ENCODE measurements around the gene HKDC1. TPM values are rescaled to one million over a fixed set of nuclear protein-coding genes. Genes with fewer than 3 reads are reported as not detected.
A peak's percentile ranks its signal among the peaks of the same experiment; 100 is the strongest.
"Not testable (repeated sequence)": the region's sequence is repeated elsewhere in the genome, so short reads cannot be mapped to it uniquely, and the experiment has no call there.

Gene HKDC1
- total and polyA plus RNA-seq, 5 donors from 2014 or later: 2.2 to 11.1 (median 4.4) TPM

GRCh38 chr10:69307434-69307833 lies 87.3 kb downstream of the HKDC1 start:
- Mint-ChIP-seq H3K36me3 (no peaks in the 10 kb centered on the region), H3K27me3 (peaks cover 7% of the 10 kb centered on the region), H3K27ac (no peak overlapping the region), H3K9me3 (peaks cover 0 to 1% (median 0%) of the 10 kb centered on the region in 7 donors), H3K4me1 (peaks cover 0 to 2% (median 0%) of the 10 kb centered on the region in 4 donors), H3K4me3 (no peak overlapping the region)
- no peak overlapping the region for H3K4me3 ChIP-seq (ENCODE audit: low read depth, low read length)
- DNase-seq (no peak), ATAC-seq (ENCODE audit: low read depth in 2 of 2) (no peak)
- H3K27ac ChIP-seq (ENCODE audit: insufficient read depth, low read length, poor library complexity, severe bottlenecking): no peak overlapping the region
- no peaks in the 10 kb centered on the region for H3K4me1 ChIP-seq (ENCODE audit: control insufficient read depth, insufficient read depth, low read length, poor library complexity, severe bottlenecking)
- no peaks in the 10 kb centered on the region for H3K27me3 ChIP-seq (ENCODE audit: control insufficient read depth, insufficient read depth, low read length)
- no peaks in the 10 kb centered on the region for H3K9me3 ChIP-seq (ENCODE audit: control insufficient read depth in 2 of 2, low read length in 2 of 2)
- no peaks in the 10 kb centered on the region for H3K36me3 ChIP-seq (ENCODE audit: control insufficient read depth, insufficient read depth, low read length)

GRCh38 chr10:69308304-69308703 lies 88.2 kb downstream of the HKDC1 start:
- not testable (repeated sequence) for ATAC-seq (ENCODE audit: low read depth in 2 of 2); DNase-seq; H3K4me1 ChIP-seq (ENCODE audit: control insufficient read depth, insufficient read depth, low read length, poor library complexity, severe bottlenecking); H3K9me3 ChIP-seq (ENCODE audit: control insufficient read depth in 2 of 2, low read length in 2 of 2); H3K9me3 Mint-ChIP-seq; H3K36me3 ChIP-seq (ENCODE audit: control insufficient read depth, insufficient read depth, low read length); H3K27me3 ChIP-seq (ENCODE audit: control insufficient read depth, insufficient read depth, low read length); H3K4me3 ChIP-seq (ENCODE audit: low read depth, low read length); H3K36me3 Mint-ChIP-seq; H3K27ac ChIP-seq (ENCODE audit: insufficient read depth, low read length, poor library complexity, severe bottlenecking); H3K27me3 Mint-ChIP-seq; H3K4me1 Mint-ChIP-seq; H3K27ac Mint-ChIP-seq
- peak overlapping the region in 1 of 4 donors; percentile 25 for H3K4me3 Mint-ChIP-seq

- H3K27ac Mint-ChIP-seq: peak overlapping the region in 2 of 3 donors; percentile 6 to 50
- peak overlapping the region in 1 of 4 donors; percentile 6 for H3K4me3 Mint-ChIP-seq
- peaks cover 0 to 1% (median 0%) of the 10 kb centered on the region in 7 donors for H3K9me3 Mint-ChIP-seq
- no peaks in the 10 kb centered on the region for H3K36me3 ChIP-seq (ENCODE audit: control insufficient read depth, insufficient read depth, low read length)
- H3K9me3 ChIP-seq (ENCODE audit: control insufficient read depth in 2 of 2, low read length in 2 of 2): no peaks in the 10 kb centered on the region
- no peak overlapping the region for H3K4me3 ChIP-seq (ENCODE audit: low read depth, low read length)
- no peaks in the 10 kb centered on the region for H3K27me3 Mint-ChIP-seq
- no peaks in the 10 kb centered on the region for H3K27me3 ChIP-seq (ENCODE audit: control insufficient read depth, insufficient read depth, low read length)
- no peak overlapping the region for H3K27ac ChIP-seq (ENCODE audit: insufficient read depth, low read length, poor library complexity, severe bottlenecking)
- H3K4me1 ChIP-seq (ENCODE audit: control insufficient read depth, insufficient read depth, low read length, poor library complexity, severe bottlenecking): no peaks in the 10 kb centered on the region
- H3K36me3 Mint-ChIP-seq: no peaks in the 10 kb centered on the region
- no peaks in the 10 kb centered on the region for H3K4me1 Mint-ChIP-seq
- no peak for DNase-seq
- no peak for ATAC-seq (ENCODE audit: low read depth in 2 of 2)
Measured at GRCh38 chr10:69311309-69311708, 91.2 kb downstream of the HKDC1 start.

GRCh38 chr10:69312528-69312927 lies 92.4 kb downstream of the HKDC1 start:
- peaks cover 0 to 1% (median 0%) of the 10 kb centered on the region in 7 donors for H3K9me3 Mint-ChIP-seq
- Histone ChIP-seq H3K36me3 (ENCODE audit: control insufficient read depth, insufficient read depth, low read length) (no peaks in the 10 kb centered on the region), H3K27ac (ENCODE audit: insufficient read depth, low read length, poor library complexity, severe bottlenecking) (no peak overlapping the region), H3K27me3 (ENCODE audit: control insufficient read depth, insufficient read depth, low read length) (no peaks in the 10 kb centered on the region), H3K4me1 (ENCODE audit: control insufficient read depth, insufficient read depth, low read length, poor library complexity, severe bottlenecking) (peaks cover 4% of the 10 kb centered on the region), H3K4me3 (ENCODE audit: low read depth, low read length) (no peak overlapping the region), H3K9me3 (ENCODE audit: control insufficient read depth in 2 of 2, low read length in 2 of 2) (no peaks in the 10 kb centered on the region)
- no peak overlapping the region for H3K27ac Mint-ChIP-seq
- H3K4me1 Mint-ChIP-seq: peaks cover 0 to 4% (median 2%) of the 10 kb centered on the region in 4 donors
- DNase-seq (no peak), ATAC-seq (ENCODE audit: low read depth in 2 of 2) (no peak)
- no peaks in the 10 kb centered on the region for H3K36me3 Mint-ChIP-seq
- no peak overlapping the region for H3K4me3 Mint-ChIP-seq
- H3K27me3 Mint-ChIP-seq: no peaks in the 10 kb centered on the region

- DNase-seq: no peak
- ATAC-seq (ENCODE audit: low read depth in 2 of 2): no peak
- Mint-ChIP-seq H3K4me1 (peaks cover 0 to 16% (median 4%) of the 10 kb centered on the region in 4 donors), H3K27me3 (no peaks in the 10 kb centered on the region), H3K36me3 (no peaks in the 10 kb centered on the region), H3K9me3 (no peaks in the 10 kb centered on the region), H3K4me3 (peak overlapping the region in 2 of 4 donors; percentile 78 to 99), H3K27ac (peak overlapping the region in 1 of 3 donors; percentile 32)
- Histone ChIP-seq H3K27ac (ENCODE audit: insufficient read depth, low read length, poor library complexity, severe bottlenecking) (no peak overlapping the region), H3K27me3 (ENCODE audit: control insufficient read depth, insufficient read depth, low read length) (no peaks in the 10 kb centered on the region), H3K4me3 (ENCODE audit: low read depth, low read length) (no peak overlapping the region), H3K9me3 (ENCODE audit: control insufficient read depth in 2 of 2, low read length in 2 of 2) (no peaks in the 10 kb centered on the region), H3K36me3 (ENCODE audit: control insufficient read depth, insufficient read depth, low read length) (no peaks in the 10 kb centered on the region), H3K4me1 (ENCODE audit: control insufficient read depth, insufficient read depth, low read length, poor library complexity, severe bottlenecking) (peaks cover 21% of the 10 kb centered on the region)
Measured at GRCh38 chr10:69315100-69315542, 95.0 kb downstream of the HKDC1 start.

- H3K27ac Mint-ChIP-seq: no peak overlapping the region
- H3K4me1 ChIP-seq (ENCODE audit: control insufficient read depth, insufficient read depth, low read length, poor library complexity, severe bottlenecking): peaks cover 27% of the 10 kb centered on the region
- H3K4me3 Mint-ChIP-seq: peak overlapping the region in 3 of 4 donors; percentile 58 to 99 (median 78)
- H3K9me3 Mint-ChIP-seq: no peaks in the 10 kb centered on the region
- no peak for ATAC-seq (ENCODE audit: low read depth in 2 of 2)
- no peak overlapping the region for H3K4me3 ChIP-seq (ENCODE audit: low read depth, low read length)
- H3K36me3 ChIP-seq (ENCODE audit: control insufficient read depth, insufficient read depth, low read length): no peaks in the 10 kb centered on the region
- H3K4me1 Mint-ChIP-seq: peaks cover 0 to 22% (median 8%) of the 10 kb centered on the region in 4 donors
- no peak for DNase-seq
- H3K27me3 Mint-ChIP-seq: no peaks in the 10 kb centered on the region
- H3K36me3 Mint-ChIP-seq: no peaks in the 10 kb centered on the region
- no peak overlapping the region for H3K27ac ChIP-seq (ENCODE audit: insufficient read depth, low read length, poor library complexity, severe bottlenecking)
- no peaks in the 10 kb centered on the region for H3K9me3 ChIP-seq (ENCODE audit: control insufficient read depth in 2 of 2, low read length in 2 of 2)
- no peaks in the 10 kb centered on the region for H3K27me3 ChIP-seq (ENCODE audit: control insufficient read depth, insufficient read depth, low read length)
Measured at GRCh38 chr10:69315610-69316312, 95.6 kb downstream of the HKDC1 start.

- Mint-ChIP-seq H3K9me3 (no peaks in the 10 kb centered on the region), H3K4me3 (peak overlapping the region; percentile 8 to 99 (median 54)), H3K27me3 (no peaks in the 10 kb centered on the region)
Measured at GRCh38 chr10:69316313-69317059, 96.4 kb downstream of the HKDC1 start.

More at GRCh38 chr10:69316313-69317059, 96.4 kb downstream of the HKDC1 start:
- no peak overlapping the region for H3K4me3 ChIP-seq (ENCODE audit: low read depth, low read length)
- Mint-ChIP-seq H3K36me3 (no peaks in the 10 kb centered on the region), H3K27ac (peak overlapping the region in 1 of 3 donors; percentile 54), H3K4me1 (peaks cover 3 to 30% (median 12%) of the 10 kb centered on the region in 4 donors)
- H3K9me3 ChIP-seq (ENCODE audit: control insufficient read depth in 2 of 2, low read length in 2 of 2): no peaks in the 10 kb centered on the region
- H3K27ac ChIP-seq (ENCODE audit: insufficient read depth, low read length, poor library complexity, severe bottlenecking): no peak overlapping the region
- H3K36me3 ChIP-seq (ENCODE audit: control insufficient read depth, insufficient read depth, low read length): no peaks in the 10 kb centered on the region
- DNase-seq (no peak), ATAC-seq (ENCODE audit: low read depth in 2 of 2) (no peak)
- no peaks in the 10 kb centered on the region for H3K27me3 ChIP-seq (ENCODE audit: control insufficient read depth, insufficient read depth, low read length)
- H3K4me1 ChIP-seq (ENCODE audit: control insufficient read depth, insufficient read depth, low read length, poor library complexity, severe bottlenecking): peaks cover 35% of the 10 kb centered on the region

Measured in CD4-positive, CD25-positive, alpha-beta regulatory T cell (primary cell).